ENCODE results near the gene B4GALNT3.
"Not testable (repeated sequence)": the region's sequence is repeated elsewhere in the genome, so short reads cannot be mapped to it uniquely, and the experiment has no call there.

Gene B4GALNT3

DNA sequence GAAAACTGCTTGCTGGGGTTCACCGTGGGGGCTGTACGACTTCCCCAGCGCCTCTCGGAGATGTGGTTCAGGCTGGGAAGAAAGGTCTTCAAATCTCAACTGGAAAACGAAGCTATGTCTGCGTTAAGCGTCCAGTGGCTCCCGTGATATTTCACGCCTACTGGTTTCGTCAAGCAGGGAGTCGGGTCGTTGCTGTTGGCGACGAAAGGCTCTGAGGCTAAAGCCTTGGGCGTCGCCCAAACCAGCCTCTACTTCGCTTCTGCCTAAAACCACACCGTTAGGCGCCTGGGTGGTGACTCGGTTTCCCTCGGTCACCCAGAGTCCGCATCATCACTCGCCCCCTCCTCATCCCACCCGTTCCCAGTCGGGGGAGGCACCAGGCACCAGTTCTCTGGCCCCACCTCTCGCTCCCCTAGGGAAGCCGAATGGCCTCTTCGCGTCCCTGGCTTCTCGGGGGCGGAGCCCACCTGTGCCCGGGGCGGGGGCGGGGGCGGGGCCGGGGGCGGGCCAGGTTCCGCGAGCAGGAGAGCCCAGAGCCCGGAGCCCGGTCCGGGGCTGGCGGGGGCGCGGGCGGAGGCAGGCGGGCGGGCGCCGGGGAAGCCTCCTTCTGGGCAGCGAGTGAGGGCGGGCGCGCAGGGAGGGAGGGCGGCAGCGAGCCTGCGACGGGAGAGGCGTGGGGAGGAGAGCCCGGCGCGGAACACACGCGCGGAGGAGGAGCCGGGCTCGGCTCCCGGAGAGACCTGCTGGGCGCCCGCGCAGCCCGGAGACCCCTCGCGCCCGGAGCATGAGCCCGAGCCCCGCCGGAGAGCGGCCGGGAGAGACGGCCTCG lies at the start of gene B4GALNT3:
B4GALNT3 (plus strand) TSS at position 510 of the 829 bp plus-strand sequence. CDS start 438 bp downstream, outside the sequence.
- peak; percentile 28 to 61 (median 48) for DNase-seq

DNA sequence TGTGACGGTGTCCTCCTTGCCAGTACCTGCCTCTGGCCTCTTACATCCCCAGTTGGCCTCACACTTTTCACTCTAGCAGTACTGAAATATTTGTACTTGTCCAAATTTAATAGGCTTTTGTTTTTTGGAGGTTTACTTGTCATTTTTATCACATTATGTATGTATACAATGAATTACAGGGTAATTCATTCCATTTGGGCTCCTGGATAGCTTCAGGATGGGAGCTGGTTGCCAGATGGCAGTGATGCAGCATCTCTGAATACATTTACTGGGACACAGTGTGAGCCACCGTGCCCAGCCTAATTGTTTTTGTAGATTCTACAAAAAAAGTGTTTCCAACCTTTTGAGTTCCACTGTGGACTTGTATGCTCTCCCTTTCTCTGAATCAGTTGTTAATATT lies 44.9 kb upstream of the B4GALNT3 start:
- no peak for DNase-seq

DNA sequence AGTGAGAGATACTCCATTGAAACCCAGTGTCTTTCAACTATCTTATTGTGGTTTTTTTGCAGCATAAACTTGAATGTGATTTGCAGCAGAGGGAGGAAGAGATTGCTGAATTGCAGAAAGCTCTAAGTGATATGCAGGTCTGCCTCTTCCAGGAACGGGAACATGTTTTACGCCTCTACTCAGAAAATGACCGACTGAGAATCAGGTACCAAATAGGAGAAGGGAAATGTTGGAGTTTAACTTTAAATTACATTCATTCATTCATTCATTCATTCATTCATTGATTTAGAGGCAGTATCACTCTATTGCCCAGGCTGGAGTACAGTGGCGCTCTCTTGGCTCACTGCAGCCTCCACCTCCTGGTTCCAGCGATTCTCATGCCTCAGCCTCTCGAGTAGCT lies 41.3 kb upstream of the B4GALNT3 start:
- no peak for DNase-seq

DNA sequence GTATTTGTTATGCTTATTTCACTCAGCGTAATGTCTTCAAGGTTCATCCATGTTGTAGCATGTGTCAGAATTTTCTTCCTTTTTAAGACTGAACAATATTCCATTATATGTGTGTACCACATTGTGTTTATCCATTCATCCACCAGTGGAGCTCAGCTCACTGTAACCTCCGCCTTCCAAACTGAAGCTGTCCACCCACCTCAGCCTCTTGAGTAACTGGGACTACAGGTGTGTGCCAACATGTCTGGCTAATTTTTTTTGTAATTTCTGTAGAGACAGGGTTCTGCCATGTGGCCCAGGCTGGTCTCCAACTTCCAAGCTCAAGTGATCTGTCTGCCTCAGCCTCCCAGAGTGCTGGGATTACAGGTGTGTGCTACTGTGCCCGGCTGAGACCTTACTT lies 37.2 kb upstream of the B4GALNT3 start:
- DNase-seq: no peak

DNA sequence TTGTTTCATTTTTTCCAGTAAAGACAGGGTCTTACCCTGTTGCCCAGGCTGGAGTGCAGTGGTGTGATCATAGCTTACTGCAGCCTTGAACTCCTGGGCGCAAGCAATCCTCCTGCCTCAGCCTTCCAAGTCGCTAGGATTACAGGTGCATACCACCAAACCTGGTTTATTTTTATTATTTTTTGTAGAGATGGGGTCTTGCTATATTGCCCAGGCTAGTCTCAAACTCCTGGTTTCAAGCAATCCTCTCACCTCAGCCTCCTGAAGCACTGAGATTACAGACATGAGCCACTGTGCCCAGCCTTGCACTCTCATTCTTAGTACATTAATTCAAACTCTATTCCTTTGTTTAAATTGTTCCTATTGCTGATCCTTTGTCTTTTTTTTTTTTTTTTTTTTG lies 24.0 kb upstream of the B4GALNT3 start:
- DNase-seq: not testable (repeated sequence)

- peak; percentile 65 to 76 (median 65) for DNase-seq
Observed at GRCh38 chr12:442235-442884, 17.4 kb upstream of the B4GALNT3 start.

- peak; percentile 49 to 58 (median 56) for DNase-seq
Observed at GRCh38 chr12:447141-447540, 12.6 kb upstream of the B4GALNT3 start.

- DNase-seq: no peak
Observed at GRCh38 chr12:449203-449602, 10.5 kb upstream of the B4GALNT3 start.

- DNase-seq: no peak
Observed at GRCh38 chr12:450438-450837, 9.3 kb upstream of the B4GALNT3 start.

GRCh38 chr12:452667-453210 lies 7.0 kb upstream of the B4GALNT3 start:
- DNase-seq: peak in 1 of 3 donors; percentile 48

DNA sequence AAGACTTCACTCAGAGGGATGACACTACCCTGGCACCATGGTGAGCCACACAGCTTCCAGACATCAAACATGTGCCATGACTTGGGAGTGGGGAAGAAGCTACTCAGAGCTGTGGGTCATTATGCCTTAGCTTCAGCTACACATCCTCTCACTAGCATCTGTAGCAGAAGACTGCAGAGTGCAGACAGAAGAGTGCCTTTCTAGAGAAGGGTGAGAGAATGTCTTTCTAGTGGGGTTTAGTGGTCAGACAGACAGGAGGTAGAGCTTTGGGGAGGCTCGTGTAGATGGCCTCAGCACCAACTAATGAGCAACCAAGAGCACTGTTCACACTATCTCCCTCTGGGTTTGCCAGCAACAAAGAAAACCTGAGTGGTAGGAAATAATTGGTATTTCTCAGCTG lies 4.9 kb upstream of the B4GALNT3 start:
- no peak for DNase-seq

GRCh38 chr12:455821-456220 lies 3.9 kb upstream of the B4GALNT3 start:
- DNase-seq: peak in 1 of 3 donors; percentile 6

- DNase-seq: no peak
Observed at GRCh38 chr12:457676-458075, 2.1 kb upstream of the B4GALNT3 start.

DNA sequence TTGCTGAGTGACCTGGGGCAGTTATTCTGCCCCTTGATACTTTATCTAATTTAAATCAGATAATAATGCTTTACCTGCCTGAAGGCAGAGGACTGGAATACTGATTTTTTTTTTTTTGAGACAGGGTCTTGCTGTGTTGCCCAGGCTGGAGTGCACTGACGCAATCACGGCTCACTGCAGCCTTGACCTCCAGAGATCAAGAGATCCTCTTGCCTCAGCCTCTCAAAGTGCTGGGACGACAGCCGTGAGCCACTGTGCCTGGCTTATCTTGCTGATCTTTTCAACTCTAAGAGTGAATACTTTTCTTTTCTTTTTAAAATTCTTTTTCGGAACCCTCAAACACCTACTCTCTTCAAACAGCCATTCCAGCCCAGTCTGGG lies 699 bp upstream of the B4GALNT3 start:
- DNase-seq: no peak

DNA sequence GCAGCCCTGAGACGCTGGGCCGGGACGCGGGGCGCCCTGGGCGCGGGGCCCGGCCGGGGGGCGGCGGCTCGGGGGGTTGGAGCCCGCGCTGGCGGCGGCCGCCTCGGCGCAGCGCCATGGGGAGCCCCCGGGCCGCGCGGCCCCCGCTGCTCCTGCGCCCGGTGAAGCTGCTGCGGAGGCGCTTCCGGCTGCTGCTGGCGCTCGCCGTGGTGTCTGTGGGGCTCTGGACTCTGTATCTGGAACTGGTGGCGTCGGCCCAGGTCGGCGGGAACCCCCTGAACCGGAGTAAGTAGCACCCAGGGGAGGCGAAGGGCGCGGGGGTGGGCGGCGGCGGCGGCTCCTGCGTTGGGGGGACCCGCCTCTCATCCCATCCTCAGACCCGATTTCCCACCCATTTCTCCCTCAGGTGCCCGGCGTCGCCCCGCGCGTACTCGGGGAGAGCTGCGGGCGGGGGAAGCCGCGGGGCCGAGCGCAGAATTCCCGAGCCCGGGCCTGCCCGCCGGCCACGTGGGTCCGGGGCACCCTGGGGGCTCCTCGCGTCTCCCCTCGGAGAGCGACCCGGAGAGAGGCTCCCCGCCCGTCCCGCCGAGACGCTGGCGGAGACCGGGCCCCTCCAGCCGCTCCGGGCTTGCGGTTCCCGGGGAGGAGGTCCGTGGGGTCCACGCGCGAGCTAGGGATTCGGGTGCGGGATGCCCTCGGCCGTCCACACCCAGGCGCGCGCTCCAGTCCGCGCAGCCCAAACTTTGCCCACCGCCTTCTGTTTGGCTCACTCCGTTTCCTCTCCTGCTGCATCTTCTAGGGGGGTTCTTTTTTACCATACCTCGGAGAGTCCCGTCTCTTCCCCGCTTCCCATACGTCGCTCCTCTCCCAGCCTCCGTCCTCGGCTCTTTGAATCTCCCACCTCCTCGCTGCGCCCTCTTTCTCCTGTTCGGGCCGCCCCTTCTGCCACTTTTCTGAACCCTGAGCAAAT lies 807 bp downstream of the B4GALNT3 start:
- DNase-seq: peak in 1 of 3 donors; percentile 40

DNA sequence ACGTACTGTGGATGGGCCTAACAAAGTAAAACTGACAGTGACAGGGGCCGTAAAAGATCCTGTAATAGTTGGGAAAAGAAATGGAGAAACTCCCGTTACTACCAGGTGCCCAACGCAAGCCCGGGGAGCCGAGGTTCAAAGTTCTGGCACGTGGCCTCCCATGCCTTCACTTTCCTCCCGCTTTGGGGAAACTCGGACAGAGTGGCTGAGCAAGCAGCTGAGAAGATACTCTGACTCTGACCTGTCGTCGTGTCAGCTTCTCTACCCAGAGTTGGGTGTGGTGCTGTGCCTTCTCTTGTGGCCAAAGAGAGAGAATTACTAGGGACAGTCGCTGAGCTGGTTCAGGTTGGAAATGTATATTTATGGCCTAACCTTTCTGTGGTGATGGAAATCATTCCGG lies 1.7 kb downstream of the B4GALNT3 start:
- DNase-seq: no peak

DNA sequence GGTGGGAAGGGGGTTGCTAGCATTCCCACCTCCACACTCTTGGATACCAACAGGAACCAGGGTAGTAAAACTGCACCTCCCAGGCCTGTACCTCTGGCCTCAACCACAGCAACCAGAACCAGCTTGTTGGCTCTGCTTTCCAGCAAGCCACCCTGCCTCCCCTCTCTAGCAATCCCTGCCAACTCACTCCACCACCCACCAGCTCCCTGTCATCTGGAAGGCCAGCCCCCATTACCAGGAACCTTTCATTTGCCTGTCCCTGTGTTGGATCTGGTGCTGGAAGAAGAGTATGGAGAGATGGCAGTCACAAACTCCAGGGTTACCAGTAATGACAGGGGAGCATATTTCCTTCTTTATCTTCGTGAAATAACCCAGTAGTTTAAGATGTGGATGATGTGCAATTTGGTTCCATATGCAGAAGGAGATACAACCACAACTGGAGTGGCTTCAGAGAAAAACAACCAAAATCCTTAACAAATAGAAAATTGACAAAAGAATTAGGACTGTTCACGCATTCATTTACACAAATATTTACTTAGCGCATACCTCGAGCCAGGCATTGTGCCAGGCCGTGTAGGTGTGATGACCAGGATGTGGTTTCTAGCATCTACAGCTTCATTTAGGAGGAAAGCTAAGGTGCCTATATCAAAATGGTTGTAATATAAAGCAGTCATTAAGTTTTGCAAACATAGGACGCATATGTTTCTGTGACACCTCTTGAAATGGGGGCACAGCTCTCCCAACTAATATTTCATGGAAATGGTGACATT lies 3.4 kb downstream of the B4GALNT3 start:
- no peak for DNase-seq

DNA sequence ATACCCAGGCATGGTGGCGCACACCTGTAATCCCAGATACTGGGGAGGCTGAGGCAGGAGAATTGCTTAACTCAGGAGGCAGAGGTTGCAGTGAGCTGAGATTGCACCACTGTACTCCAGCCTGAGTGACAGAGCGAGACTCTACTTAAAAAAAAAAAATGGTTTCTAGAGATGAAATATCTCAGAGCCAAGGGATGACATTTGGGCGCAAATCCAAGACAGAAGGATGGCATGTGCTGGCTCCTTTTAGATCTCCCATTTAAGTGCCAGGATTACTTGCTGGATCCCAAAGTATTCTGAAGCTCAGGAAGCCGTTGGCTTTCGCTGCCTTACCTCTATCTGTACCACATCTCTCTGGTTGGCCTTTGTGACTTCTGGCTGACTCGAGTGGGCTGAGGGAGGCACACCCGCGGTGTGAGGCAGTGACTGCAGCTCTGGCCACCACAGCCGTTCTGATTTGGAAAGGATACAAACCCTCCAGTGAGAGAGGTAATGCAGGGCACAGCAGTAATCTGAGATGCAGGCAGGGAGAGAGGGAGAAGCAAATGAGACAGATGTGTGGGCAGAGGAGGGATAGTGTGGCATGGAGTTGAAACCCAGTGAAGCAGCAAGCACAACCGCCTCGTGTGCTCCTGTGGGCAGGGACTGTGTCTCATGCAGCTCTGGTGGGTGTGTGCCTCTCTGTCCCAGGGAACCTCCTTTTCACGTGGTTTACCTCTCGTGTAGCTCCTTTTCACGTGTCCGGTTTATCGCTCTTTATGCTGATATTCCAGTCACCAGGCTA lies 4.9 kb downstream of the B4GALNT3 start:
- DNase-seq: no peak

DNA sequence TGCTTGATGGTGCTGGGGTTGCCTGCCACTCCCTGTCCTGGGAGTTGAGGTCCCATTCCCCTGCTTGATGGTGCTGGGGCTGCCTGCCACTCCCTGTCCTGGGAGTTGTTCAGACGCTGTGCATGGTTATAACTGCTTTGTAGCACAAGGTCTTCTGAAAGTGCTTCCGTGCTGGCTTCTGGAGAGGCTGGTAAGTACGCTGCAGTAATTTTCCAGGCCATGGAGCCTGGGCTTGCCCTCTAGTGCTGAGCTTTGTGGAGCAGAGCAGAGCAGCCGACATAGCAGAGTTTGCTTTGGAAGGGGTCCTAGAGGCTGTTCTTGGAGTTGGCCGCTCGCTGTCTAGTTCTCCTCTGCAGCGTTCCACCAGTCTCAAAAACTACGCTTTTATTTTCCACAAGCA lies 6.3 kb downstream of the B4GALNT3 start:
- no peak for DNase-seq

DNA sequence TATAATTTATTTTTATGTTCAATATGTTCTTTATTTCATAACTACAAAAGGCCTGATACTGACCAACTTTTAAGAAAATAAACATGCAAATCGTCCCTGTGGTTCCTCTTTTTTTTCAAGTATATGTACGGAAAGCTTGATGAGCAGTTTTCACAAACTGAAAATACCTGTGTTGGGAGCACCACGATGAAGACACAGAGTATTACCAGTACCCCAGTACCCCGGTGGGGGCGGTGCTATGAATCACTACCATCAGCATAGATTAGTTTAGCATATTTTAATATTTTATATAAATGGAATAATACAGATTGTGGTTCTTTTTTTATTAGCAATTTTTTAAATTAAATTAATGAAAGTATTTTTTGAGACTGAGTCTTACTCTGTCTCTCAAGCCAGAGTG lies 7.0 kb downstream of the B4GALNT3 start:
- no peak for DNase-seq

DNA sequence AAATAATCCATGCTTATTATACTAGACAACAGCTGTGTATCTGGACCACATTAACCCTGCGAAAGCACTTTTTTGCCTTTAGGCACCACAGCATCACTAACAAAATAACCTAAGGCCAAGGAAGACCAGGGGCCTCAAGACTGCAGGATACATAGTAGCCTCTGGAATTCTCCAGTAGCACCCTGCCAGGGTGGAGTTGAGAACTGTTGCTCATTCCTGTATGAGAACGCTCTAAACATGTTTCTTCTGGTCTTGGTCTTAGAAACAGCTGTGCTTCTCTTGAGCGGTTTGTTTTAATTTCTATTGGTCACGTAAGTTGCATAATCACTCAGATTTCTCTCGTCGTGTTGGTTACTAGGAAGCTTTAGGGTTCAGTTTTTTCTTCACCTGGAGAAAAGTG lies 7.9 kb downstream of the B4GALNT3 start:
- no peak for DNase-seq

Measured in suppressor macrophage treated with lipopolysaccharide for 1 hour (primary cell).